8988T (cell line): Measurements from ENCODE around the gene KDM2B.
"Not testable (repeated sequence)": the region's sequence is repeated elsewhere in the genome, so short reads cannot be mapped to it uniquely, and the experiment has no call there.

Experiments
- DNase-seq: peaks from one replicate; pipeline ENCODE4 v3.0.0; 2011

Gene KDM2B

GRCh38 chr12:121495746-121496145, 85.1 kb downstream of the KDM2B start:
- no peak for DNase-seq

DNA sequence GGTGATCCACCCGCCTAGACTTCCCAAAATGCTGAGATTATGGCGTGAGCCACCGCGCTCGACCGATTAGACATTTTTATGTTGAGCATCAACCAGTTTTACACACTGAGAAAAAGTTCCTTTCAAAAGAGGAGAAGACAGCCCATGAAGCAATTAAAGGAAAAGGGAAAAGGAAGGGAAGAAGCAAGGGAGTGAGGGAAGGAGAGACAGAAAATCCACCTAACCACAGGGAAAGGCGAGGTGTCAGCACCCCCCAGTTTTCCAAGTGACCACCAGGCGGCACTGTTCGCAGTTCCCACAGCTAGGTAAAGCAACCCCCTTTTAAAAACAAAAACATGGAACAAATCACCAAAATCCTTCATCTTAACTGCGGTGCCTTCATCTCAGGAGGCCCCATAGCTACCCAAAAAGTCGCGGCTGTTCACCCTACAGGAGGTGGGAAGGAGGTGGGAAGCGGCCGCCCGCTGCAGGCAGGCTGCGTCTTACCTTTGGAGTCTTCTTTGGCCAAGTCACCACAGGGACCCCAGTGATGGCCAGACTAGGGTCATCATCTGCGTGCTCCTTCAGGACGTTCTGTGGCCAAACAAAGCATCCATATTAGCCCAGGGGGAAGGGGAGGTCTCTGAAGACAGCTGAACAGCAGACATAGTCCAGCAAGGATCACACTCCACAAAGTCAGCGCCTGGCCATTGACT, 86.6 kb downstream of the KDM2B start:
- no peak for DNase-seq

DNA sequence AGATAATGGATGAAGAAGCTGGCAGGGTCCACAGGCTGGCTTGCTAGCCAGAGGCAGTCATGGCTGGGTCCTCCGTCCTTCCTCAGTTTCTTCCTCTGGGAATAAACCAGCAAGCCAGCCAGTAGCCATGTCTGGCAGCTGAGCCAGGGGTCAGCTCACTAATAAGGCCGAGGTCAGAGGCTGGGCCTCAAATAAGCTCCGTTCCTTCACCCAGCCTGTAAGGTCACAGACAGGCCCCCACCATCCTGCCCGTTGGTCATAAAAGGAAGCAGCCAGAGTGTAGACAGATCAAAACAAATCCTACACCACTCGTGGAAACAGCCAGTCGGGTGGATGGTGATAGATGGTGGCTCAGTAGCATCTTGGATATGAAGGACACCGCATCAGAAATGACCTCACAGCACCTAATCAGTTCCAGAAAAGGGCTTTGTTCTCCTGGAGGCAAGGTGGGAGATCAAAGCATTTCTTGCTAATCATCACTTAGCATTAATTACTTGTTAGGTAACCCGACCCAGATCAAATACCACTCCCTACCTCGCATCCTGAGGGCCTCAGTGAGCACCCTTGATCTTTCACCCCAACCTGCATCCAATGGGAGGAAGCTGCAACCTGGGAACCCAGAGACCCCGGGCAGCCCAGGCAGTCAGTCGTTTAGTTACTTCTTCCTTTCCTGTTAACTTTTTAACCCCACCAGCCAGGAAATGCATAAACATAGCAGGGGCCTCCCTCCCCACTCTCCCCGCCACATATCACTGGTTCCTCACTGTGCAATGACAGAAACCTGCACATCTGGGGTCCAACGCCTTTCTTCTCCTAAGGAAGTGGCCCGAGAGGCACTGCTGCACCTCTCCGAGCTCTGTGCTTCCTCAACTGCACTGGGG, 90.2 kb downstream of the KDM2B start:
- no peak for DNase-seq

DNA sequence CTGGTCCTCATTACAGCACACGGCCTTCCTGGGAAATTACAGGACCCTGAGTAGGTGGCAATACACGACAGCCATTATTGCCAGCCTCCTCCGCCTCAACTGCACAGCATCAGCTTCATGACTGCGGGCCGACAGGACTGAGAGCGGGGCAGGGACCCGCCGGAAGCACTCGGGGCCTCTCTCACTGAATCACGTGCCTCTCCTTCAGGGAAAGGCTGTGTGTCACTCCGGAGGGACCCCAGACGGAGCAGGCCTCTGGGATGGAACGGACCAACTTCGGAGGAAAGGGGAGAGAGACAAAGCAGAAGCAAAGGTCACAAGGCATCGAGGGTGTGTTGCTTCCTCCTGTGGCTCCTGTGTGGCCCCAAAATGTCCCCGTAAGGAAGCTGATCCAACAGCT, 90.9 kb downstream of the KDM2B start:
- no peak for DNase-seq

GRCh38 chr12:121484967-121485366, 95.9 kb downstream of the KDM2B start:
- DNase-seq = no peak

DNA sequence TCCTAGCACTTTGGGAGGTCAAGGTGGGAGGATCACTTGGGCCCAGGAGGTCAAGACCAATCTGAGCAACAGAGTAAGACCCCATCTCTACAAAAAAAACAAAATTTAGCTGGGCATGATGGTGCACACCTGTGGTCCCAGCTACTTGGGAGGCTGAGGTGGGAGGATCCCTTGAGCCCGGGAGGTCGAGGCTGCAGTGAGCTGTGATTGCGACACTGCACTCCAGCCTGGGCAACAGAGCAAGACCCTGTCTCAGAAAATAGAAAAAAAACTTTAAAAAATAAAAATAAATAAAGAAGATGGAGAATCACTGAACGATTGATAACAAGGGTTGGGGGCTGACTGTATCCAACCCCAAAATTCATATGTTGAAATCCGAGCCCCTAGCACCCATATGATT, 96.3 kb downstream of the KDM2B start:
- not testable (repeated sequence) for DNase-seq

- no peak for DNase-seq
Measured at GRCh38 chr12:121483949-121484348, 96.9 kb downstream of the KDM2B start.

DNA sequence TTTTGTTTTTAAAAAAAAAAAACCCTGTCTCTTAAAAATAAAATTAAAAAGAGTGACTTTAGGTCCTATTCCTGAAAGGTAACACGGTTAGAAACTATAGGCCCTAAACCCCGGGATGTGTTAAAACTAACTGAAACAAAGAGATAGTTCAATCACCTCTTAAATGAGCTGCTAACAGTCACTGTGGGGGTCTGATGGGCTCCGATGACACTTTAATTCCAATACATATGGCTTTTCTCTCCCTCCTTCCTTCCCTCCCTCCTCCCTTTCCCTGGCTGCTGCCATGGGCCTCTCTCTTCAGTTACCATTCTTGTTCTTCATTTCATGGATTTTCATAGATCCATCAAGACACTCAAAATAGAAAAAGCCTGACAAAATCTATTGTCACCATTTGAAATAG, 104.3 kb downstream of the KDM2B start:
- DNase-seq = no peak

DNA sequence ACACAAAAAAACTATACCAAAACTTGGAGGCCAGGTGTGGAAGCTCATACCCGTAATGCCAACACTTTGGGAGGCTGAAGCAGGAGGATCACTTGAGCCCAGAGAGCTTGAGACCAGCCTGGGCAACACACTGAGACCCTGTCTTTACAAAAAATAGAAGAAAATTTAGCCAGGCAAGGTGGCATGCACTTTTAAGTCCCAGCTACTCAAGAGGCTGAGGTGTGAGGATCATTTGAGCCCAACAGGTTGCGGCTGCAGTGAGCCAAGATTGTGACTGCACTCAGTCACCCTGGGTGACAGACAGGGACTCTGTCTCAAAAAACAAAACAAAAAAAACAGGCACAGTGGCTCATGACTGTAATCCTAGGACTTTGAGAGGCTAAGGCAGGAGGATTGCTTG, 105.5 kb downstream of the KDM2B start:
- no peak for DNase-seq

GRCh38 chr12:121472150-121472905, 108.5 kb downstream of the KDM2B start:
- no peak for DNase-seq

- no peak for DNase-seq
Measured at GRCh38 chr12:121470751-121471150, 110.1 kb downstream of the KDM2B start.

DNA sequence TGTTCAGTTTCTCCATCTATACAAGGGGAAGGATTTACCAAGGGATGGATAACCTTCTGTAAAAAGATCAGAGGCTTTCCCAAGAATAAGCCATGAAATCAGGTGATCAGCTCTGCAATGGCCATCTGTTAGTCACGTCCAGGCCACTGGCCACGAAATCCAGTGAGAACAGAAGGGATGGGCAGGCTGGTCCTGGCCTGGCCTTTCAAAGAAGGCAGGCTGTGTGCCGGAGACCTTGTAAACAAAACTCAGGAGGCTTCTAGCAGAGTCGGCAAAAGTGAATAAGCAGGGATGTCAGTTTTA, 112.4 kb downstream of the KDM2B start:
- no peak for DNase-seq

DNA sequence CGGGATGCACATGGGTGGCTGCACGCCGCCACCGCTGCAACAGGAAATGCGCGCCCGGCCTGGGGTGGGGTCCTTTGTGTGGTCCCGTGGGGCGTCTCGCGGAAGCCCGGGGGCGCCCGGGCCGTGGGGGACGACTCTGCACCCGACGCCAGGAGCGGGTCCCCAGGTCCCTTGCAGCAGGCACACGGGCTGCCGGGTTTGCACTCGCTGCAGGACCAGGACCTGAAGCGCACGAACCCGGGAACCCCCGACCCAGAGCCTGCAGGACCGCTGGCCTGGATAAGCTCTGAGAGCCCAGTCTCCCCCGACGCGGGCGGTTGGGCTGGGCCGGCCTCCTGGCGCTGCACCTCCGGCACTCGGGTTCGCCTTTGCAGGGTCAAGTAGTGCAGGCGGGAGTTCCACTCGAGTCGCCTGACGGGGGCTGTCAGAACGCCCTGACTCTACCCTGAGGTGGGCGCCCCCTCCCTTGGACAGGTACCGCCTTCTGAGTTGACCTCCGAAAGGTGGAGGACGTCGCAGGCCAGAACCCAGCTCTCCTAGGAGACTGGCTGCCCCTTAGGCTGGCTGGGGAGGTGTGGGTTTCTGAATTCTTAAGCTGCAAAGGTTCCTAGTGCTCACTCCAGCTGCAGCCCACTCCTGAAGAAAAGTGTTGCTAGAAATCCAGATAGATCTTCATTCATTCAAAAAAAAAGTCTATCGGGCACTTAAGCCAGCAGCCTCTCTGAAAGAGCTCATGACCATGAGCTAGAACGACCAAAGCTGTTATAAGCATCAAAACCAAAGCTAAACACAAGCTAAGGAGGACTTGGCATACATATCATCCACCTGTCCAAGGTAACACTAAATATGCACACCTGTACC, 113.0 kb downstream of the KDM2B start:
- DNase-seq = no peak

- peak; percentile 94 for DNase-seq
Measured at GRCh38 chr12:121466794-121467637, 113.8 kb downstream of the KDM2B start.

- DNase-seq = no peak
Measured at GRCh38 chr12:121465921-121466793, 114.7 kb downstream of the KDM2B start.

GRCh38 chr12:121464331-121464730, 116.5 kb downstream of the KDM2B start:
- no peak for DNase-seq

DNA sequence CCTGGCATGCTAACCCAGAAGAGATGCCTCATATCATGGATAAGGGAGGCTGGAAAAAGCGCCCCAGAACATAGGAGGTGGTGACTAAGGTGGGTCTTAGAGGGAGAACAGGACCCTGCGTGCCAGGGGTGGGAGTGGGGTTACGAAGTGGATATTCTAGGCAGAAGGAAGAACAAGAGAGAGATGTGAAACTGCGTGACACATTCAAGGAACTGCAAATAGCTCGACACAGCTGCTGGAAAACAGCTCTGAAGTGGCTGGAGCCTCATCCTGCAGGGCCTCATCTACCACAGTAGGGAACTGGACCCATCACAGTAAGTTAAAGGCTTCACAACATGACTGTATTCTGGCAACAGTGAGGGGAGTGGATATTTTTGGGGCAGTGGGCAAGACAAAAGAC, 119.8 kb downstream of the KDM2B start:
- DNase-seq = no peak

DNA sequence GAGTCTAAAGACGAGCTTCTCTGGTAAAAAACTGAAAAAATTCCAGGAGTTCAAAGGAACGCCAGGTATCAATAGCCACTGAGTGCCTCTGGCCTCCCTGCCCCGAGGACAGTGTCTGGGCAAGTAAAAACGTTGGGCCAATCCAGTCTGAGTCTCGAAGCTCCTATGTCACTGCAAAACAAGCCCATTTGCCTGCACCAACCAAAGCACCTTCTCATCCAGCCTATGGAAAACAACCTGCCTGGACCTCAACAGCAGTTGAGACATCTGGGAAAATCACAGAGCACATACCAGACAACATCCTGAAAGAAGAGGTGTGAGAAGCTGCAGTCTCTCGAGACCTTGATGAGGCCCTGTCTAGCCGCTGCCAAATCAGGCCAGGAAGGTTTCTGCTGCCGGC, 124.3 kb downstream of the KDM2B start:
- DNase-seq = no peak

GRCh38 chr12:121455766-121456420, 124.9 kb downstream of the KDM2B start:
- no peak for DNase-seq

GRCh38 chr12:121454921-121455320, 125.9 kb downstream of the KDM2B start:
- DNase-seq = no peak
